Astrocyte of the cerebellum (primary cell): Measurements from ENCODE around the gene ANLN.

Experiments
- DNase-seq: peaks from one replicate; pipeline ENCODE4 v3.0.0-alpha.2; 2011; ENCODE audit warnings: low read depth
- H3K4me3 ChIP-seq: 2 replicates; pipeline ENCODE4 v1.5.1; 2011; ENCODE audit warnings: mild to moderate bottlenecking, low read depth, low read length, moderate library complexity
- CTCF ChIP-seq: IDR thresholded peaks from 2 replicates; pipeline ENCODE4 v1.5.1; 2012; ENCODE audit warnings: low read length, low read depth, moderate library complexity, mild to moderate bottlenecking; ENCODE audit errors: missing control alignments
- in situ Hi-C: cut with HindIII; loops from 2 replicates; pipeline ENCODE4 v1.10.0; 2017; ENCODE audit warnings: low sequenced_read_pairs

The ANLN gene

GRCh38 chr7:36407636-36408550 lies 18.2 kb downstream of the ANLN start:
- in situ Hi-C loops = no loop called here
- DNase-seq = no peak
- no peak overlapping the region for H3K4me3 ChIP-seq
- no peak for TF ChIP-seq CTCF

GRCh38 chr7:36408589-36408988 lies 18.9 kb downstream of the ANLN start:
- no peak for DNase-seq
- H3K4me3 ChIP-seq = no peak overlapping the region
- in situ Hi-C loops = no loop called here
- TF ChIP-seq CTCF = no peak

- in situ Hi-C loops = no loop called here
Observed at GRCh38 chr7:36409180-36409579, 19.5 kb downstream of the ANLN start.

GRCh38 chr7:36415144-36415543 lies 25.5 kb downstream of the ANLN start:
- no peak for TF ChIP-seq CTCF
- in situ Hi-C loops = no loop called here

More at GRCh38 chr7:36409180-36409579, 19.5 kb downstream of the ANLN start:
- H3K4me3 ChIP-seq = no peak overlapping the region
- no peak for TF ChIP-seq CTCF
- DNase-seq = no peak

GRCh38 chr7:36416251-36416650 lies 26.6 kb downstream of the ANLN start:
- no peak for DNase-seq
- in situ Hi-C loops = no loop called here
- no peak for TF ChIP-seq CTCF
- no peak overlapping the region for H3K4me3 ChIP-seq

More at GRCh38 chr7:36415144-36415543, 25.5 kb downstream of the ANLN start:
- no peak for DNase-seq
- no peak overlapping the region for H3K4me3 ChIP-seq

- no peak for TF ChIP-seq CTCF
- DNase-seq = no peak
- no peak overlapping the region for H3K4me3 ChIP-seq
- in situ Hi-C loops = no loop called here
Observed at GRCh38 chr7:36420307-36420706, 30.6 kb downstream of the ANLN start.
